ENCODE results near the gene BLTP2. TPM values are rescaled to one million over a fixed set of nuclear protein-coding genes. Genes with fewer than 3 reads are reported as not detected.
A peak's percentile ranks its signal among the peaks of the same experiment; 100 is the strongest.

The BLTP2 gene
- total and polyA plus RNA-seq, 8 donors: 22.4 to 78.9 (median 51.2) TPM

- intact Hi-C loops (cut with DNase I): loop anchor here in 1 of 3 donors (10.0 kb wide), 1 partner anchor 245 kb away; no protein-coding TSS in a partner anchor
Measured at GRCh38 chr17:28669918-28670317, 25.0 kb upstream of the BLTP2 start.

GRCh38 chr17:28667870-28668269 lies 22.9 kb upstream of the BLTP2 start:
- no peaks in the 10 kb centered on the region for H3K9me3 ChIP-seq
- DNase-seq (no peak), FAIRE-seq (no peak), ATAC-seq (no peak)
- TF ChIP-seq CTCF (IDR thresholded peaks at IDR 0.05): no peak
- no peak overlapping the region for H3K4me3 ChIP-seq
- H3K4me1 ChIP-seq: peaks cover 7 to 18% (median 12%) of the 10 kb centered on the region in 3 donors
- H3K27me3 ChIP-seq: no peaks in the 10 kb centered on the region
- intact Hi-C loops (cut with DNase I): loop anchor here in 1 of 3 donors (10.0 kb wide), 1 partner anchor 247 kb away; no protein-coding TSS in a partner anchor
- 84 to 96% methylated on average over 1 of the region's 1 CpG for WGBS, 2 donors
- no peak overlapping the region for H3K27ac ChIP-seq
- peaks cover 0 to 39% (median 7%) of the 10 kb centered on the region in 3 donors for H3K36me3 ChIP-seq

More at GRCh38 chr17:28669918-28670317, 25.0 kb upstream of the BLTP2 start:
- H3K36me3 ChIP-seq: peaks cover 3 to 59% (median 25%) of the 10 kb centered on the region in 3 donors
- WGBS, 2 donors: 87 to 96% methylated on average over 1 of the region's 1 CpG
- no peaks in the 10 kb centered on the region for H3K9me3 ChIP-seq
- no peak for DNase-seq
- no peak for TF ChIP-seq CTCF (IDR thresholded peaks at IDR 0.05)
- H3K4me3 ChIP-seq: no peak overlapping the region
- no peak for ATAC-seq
- H3K27ac ChIP-seq: no peak overlapping the region
- no peak for FAIRE-seq
- H3K4me1 ChIP-seq: no peaks in the 10 kb centered on the region
- no peaks in the 10 kb centered on the region for H3K27me3 ChIP-seq

- no peak for TF ChIP-seq CTCF (IDR thresholded peaks at IDR 0.05)
- no peaks in the 10 kb centered on the region for H3K27me3 ChIP-seq
- FAIRE-seq: no peak
- H3K36me3 ChIP-seq: peaks cover 0 to 20% (median under 1%) of the 10 kb centered on the region in 3 donors
- no peak overlapping the region for H3K4me3 ChIP-seq
- intact Hi-C loops (cut with DNase I): loop anchor here in 1 of 3 donors (10.0 kb wide), 1 partner anchor 249 kb away; no protein-coding TSS in a partner anchor
- no peaks in the 10 kb centered on the region for H3K9me3 ChIP-seq
- ATAC-seq: no peak
- H3K4me1 ChIP-seq: peaks cover 10 to 23% (median 12%) of the 10 kb centered on the region in 3 donors
- DNase-seq: no peak
- 76 to 81% methylated on average over 2 of the region's 2 CpGs for WGBS, 2 donors
- no peak overlapping the region for H3K27ac ChIP-seq
Measured at GRCh38 chr17:28665994-28666393, 21.0 kb upstream of the BLTP2 start.

- no peaks in the 10 kb centered on the region for H3K27me3 ChIP-seq
- no peaks in the 10 kb centered on the region for H3K9me3 ChIP-seq
- DNase-seq (no peak), ATAC-seq (no peak), FAIRE-seq (no peak)
- no peak overlapping the region for H3K27ac ChIP-seq
- intact Hi-C loops (cut with DNase I): loop anchor here in 1 of 3 donors (10.0 kb wide), 1 partner anchor 251 kb away; no protein-coding TSS in a partner anchor
- peaks cover 12 to 24% (median 17%) of the 10 kb centered on the region in 3 donors for H3K4me1 ChIP-seq
- TF ChIP-seq CTCF (IDR thresholded peaks at IDR 0.05): no peak
- H3K4me3 ChIP-seq: no peak overlapping the region
- peaks cover 0 to 8% (median 0%) of the 10 kb centered on the region in 3 donors for H3K36me3 ChIP-seq
Measured at GRCh38 chr17:28663723-28664122, 18.8 kb upstream of the BLTP2 start.

- Histone ChIP-seq H3K27me3 (no peaks in the 10 kb centered on the region), H3K36me3 (peaks cover 0 to 3% (median 0%) of the 10 kb centered on the region in 3 donors), H3K4me1 (peaks cover 12 to 24% (median 17%) of the 10 kb centered on the region in 3 donors), H3K27ac (peak overlapping the region; percentile 92 to 94 (median 93)), H3K4me3 (peak overlapping the region; percentile 67 to 83 (median 69)), H3K9me3 (no peaks in the 10 kb centered on the region)
- intact Hi-C loops (cut with DNase I): loop anchor here in 1 of 3 donors (10.0 kb wide), 1 partner anchor 252 kb away; no protein-coding TSS in a partner anchor
- FAIRE-seq: no peak
- ATAC-seq: no peak
- no peak for TF ChIP-seq CTCF (IDR thresholded peaks at IDR 0.05)
- 0 to 1% methylated on average over 10 of the region's 10 CpGs for WGBS, 2 donors
- DNase-seq: no peak
Measured at GRCh38 chr17:28662527-28662829, 17.5 kb upstream of the BLTP2 start.

Data from pancreas (tissue), 10 donors.